Measurements from ENCODE around the gene SDS. TPM values are rescaled to one million over a fixed set of nuclear protein-coding genes. Genes with fewer than 3 reads are reported as not detected.

Gene SDS
- total RNA-seq, 1 experiment from 2014 or later, result not detected

GRCh38 chr12:113391145-113391544, 12.5 kb downstream of the SDS start:
- no peak overlapping the region for H2BK12ac ChIP-seq (ENCODE audit: insufficient read length, low read depth, low read length)
- H3K79me1 ChIP-seq (ENCODE audit: insufficient read depth, low read depth, low read length, poor library complexity, severe bottlenecking), result no peaks in the 10 kb centered on the region
- H2BK120ac ChIP-seq (ENCODE audit: low read depth, low read length, poor library complexity, severe bottlenecking), result no peak overlapping the region
- H3K9me3 ChIP-seq (ENCODE audit: control insufficient read depth, low read depth, low read length), result no peaks in the 10 kb centered on the region
- H3K4me2 ChIP-seq (ENCODE audit: insufficient read depth, insufficient read length, low read length), result no peak overlapping the region
- H2BK20ac ChIP-seq (ENCODE audit: low read depth, low read length, poor library complexity, severe bottlenecking), result no peak overlapping the region
- peaks cover 6% of the 10 kb centered on the region for H3K27me3 Mint-ChIP-seq (ENCODE audit: low read depth)
- no peak overlapping the region for H3K14ac ChIP-seq (ENCODE audit: insufficient read depth, low read length)
- H3K36me3 Mint-ChIP-seq (ENCODE audit: insufficient read depth in 1 of 3, low read depth in 3 of 3), result peaks cover 0 to 18% (median 18%) of the 10 kb centered on the region in 3 experiments; a peak in 4 of 7 replicates
- H4K20me1 ChIP-seq (ENCODE audit: control insufficient read depth, insufficient read depth, insufficient read length), result no peaks in the 10 kb centered on the region
- H3K18ac ChIP-seq (ENCODE audit: insufficient read length, low read depth, low read length), result no peak overlapping the region
- no peak overlapping the region for H2BK5ac ChIP-seq (ENCODE audit: insufficient read length, low read length)
- H3K27ac ChIP-seq (ENCODE audit: insufficient read length, low read depth, low read length), result no peak overlapping the region
- H3K9me3 Mint-ChIP-seq, result no peaks in the 10 kb centered on the region
- no peak overlapping the region for H2BK15ac ChIP-seq (ENCODE audit: low read depth, low read length)
- no peak overlapping the region for H4K8ac ChIP-seq (replicated peaks; ENCODE audit: insufficient read length, low read depth, low read length)
- peaks cover 2 to 6% of the 10 kb centered on the region in 2 experiments; a peak in 3 of 4 replicates for H3K4me1 Mint-ChIP-seq
- H3T11ph ChIP-seq (ENCODE audit: low read length), result no peak overlapping the region
- no peak overlapping the region for H3K27ac Mint-ChIP-seq
- H3K23me2 ChIP-seq (ENCODE audit: insufficient read length, low read depth, low read length, poor library complexity, severe bottlenecking), result no peaks in the 10 kb centered on the region
- no peak overlapping the region for H3K56ac ChIP-seq (ENCODE audit: insufficient read length, low read depth, low read length)
- H3K27me3 ChIP-seq (ENCODE audit: insufficient read depth, low read length), result no peaks in the 10 kb centered on the region
- WGBS (ENCODE audit: extremely low coverage, insufficient read length, low lambda C conversion rate), result no CpG with 5 or more reads among the region's 3 CpGs
- no peak for DNase-seq
- no peaks in the 10 kb centered on the region for H3K79me2 ChIP-seq (ENCODE audit: insufficient read depth, low read length)
- no peak overlapping the region for H3K9ac ChIP-seq (ENCODE audit: extremely low read depth, insufficient read length, low read length)
- no peak overlapping the region for H2AK5ac ChIP-seq (ENCODE audit: insufficient read length, low read length)
- H3K23ac ChIP-seq (ENCODE audit: insufficient read length, low read depth, low read length), result no peak overlapping the region
- no peaks in the 10 kb centered on the region for H3K4me1 ChIP-seq (ENCODE audit: insufficient read depth, low read length)
- no peak for TF ChIP-seq CTCF (conservative IDR thresholded peaks at IDR 0.05)
- H3K4ac ChIP-seq (ENCODE audit: low read depth, low read length), result no peak overlapping the region
- H3K4me3 Mint-ChIP-seq, result no peak overlapping the region
- H2AFZ ChIP-seq (ENCODE audit: low read length), result no peak overlapping the region
- no peak overlapping the region for H4K91ac ChIP-seq (ENCODE audit: insufficient read length, low read depth, low read length)
- H4K5ac ChIP-seq (ENCODE audit: insufficient read length, low read depth, low read length), result no peak overlapping the region
